ENCODE measurements around the gene NUP88. TPM values are rescaled to one million over a fixed set of nuclear protein-coding genes. Genes with fewer than 3 reads are reported as not detected.

The NUP88 gene
- total RNA-seq, result 57.3 and 95.8 TPM in 2 replicates

DNA sequence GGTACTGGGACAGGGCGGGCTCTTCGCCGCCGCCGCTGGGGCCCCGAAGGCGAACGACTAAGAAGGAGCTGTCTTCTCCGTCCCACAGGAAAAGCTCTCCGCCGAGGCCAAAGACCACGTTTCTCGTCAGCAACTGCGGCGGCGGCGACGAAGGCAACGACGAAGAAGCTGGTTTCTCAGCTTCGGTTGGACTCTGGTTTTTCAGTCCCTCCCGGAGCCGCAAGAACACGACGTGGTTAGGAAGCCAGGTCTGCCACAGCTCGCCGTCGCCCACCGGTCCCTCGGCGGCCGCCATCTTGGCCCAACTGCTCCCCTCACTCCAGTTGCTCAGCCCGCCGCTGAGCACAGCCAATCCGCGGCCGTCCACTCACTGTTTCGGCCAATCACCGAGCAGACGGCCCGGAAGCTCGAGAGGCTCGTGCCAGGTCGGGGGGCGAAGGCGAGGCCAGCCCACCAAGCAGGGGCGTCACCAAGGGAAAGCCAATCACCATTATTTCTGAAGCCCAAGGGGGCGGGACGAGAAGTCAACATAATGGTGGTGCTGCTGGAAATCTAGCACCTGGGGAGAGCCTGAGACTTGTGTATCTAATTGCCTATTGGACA lies at the start of gene NUP88:
TSS of gene NUP88 (minus strand) at position 307 of the 603 bp plus-strand sequence. CDS start at position 295, 12 bp downstream.

DNA sequence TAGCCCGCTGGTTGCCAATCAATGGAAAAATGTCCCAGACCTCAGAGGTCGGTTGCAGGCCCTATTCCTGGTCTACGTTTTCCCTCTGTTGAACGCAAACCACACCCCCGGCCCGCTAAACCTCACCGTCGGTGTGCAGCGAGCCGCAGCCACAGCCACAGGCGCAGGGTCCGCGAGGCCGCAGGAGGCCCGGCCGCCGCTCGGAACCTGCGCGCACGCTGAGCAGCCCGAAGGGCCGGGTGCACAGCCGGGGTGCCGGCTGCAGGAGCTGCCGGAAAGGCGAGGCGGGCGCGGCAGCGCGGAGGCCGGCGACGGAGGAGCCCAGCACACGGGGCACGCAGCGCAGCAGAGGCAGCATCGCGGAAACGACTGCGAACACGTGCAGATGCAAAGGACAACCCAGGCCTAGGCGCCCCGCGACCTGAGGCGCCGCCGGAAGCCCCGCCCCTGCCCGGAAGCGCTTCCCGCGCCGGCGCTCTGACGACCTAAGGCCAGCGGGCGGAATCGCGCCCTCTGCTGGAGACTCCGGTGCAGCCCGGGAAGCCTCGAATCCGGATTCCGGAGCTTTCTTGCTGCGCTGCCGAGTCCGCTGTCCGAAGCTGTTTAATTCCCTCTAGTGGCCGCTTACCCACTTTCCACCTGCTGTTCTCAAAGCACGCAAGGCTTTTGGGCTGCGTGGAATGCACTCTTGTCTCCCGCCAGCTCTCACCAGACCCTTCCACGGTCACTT lies 19.4 kb upstream of the NUP88 start, which contains the start of gene C1QBP:
TSS of gene C1QBP (minus strand) at position 440 of the 730 bp plus-strand sequence. CDS start at position 358, 82 bp downstream.

GRCh38 chr17:5419959-5420653 lies 644 bp upstream of the NUP88 start, which contains the start of gene RPAIN:
Gene RPAIN, plus strand, starts transcription at chr17:5420182. Its CDS starts 29 bp downstream, at chr17:5420211.

Other genes with a start within 250 kb of the NUP88 start
- 7.8 and 8.3 TPM in 2 replicates for gene ZNF594, start 227.8 kb downstream of the NUP88 start, total RNA-seq
- not detected in 2 replicates for gene SCIMP, start 184.8 kb downstream of the NUP88 start, total RNA-seq
- 55.2 and 70.9 TPM in 2 replicates for gene RABEP1, start 137.4 kb downstream of the NUP88 start, total RNA-seq
- 36.9 and 60.0 TPM in 2 replicates for gene RPAIN, start 520 bp upstream of the NUP88 start, total RNA-seq
- 144 and 189 TPM in 2 replicates for gene C1QBP, start 19.5 kb upstream of the NUP88 start, total RNA-seq
- 7.4 and 18.8 TPM in 2 replicates for gene DHX33, start 49.3 kb upstream of the NUP88 start, total RNA-seq
- 35.6 and 38.0 TPM in 2 replicates for gene DERL2, start 66.5 kb upstream of the NUP88 start, total RNA-seq
- gene MIS12, start 66.9 kb upstream of the NUP88 start, total RNA-seq, result 13.1 and 14.5 TPM in 2 replicates
- gene NLRP1, start 164.8 kb upstream of the NUP88 start, total RNA-seq, result 41.2 and 41.6 TPM in 2 replicates

Measured in smooth muscle cell of the umbilical artery (primary cell).